Measurements from ENCODE around the gene PALLD. TPM values are rescaled to one million over a fixed set of nuclear protein-coding genes. Genes with fewer than 3 reads are reported as not detected.

Gene PALLD
- total and polyA plus RNA-seq, 2 of the 8 experiments (the other 6 are each of a cell fraction or from before 2014, with no cell fraction given): 10.5 to 25.0 TPM

GRCh38 chr4:168678751-168679366, 182.0 kb downstream of the PALLD start:
- Histone ChIP-seq H3K14ac (ENCODE audit: insufficient read length) (no peak overlapping the region), H3K9ac (replicated peaks in 1 of 4; ENCODE audit: extremely low read depth in 1 of 4, low read depth in 3 of 4, low read length in 3 of 4) (no peak overlapping the region), H3K23ac (ENCODE audit: insufficient read length) (no peak overlapping the region), H2BK20ac (ENCODE audit: low read length) (peak overlapping the region; percentile 21; the same call in 1 of the 2 replicates), H3K27ac (ENCODE audit: low read depth, low read length) (no peak overlapping the region), H3K79me2 (ENCODE audit: control insufficient read depth in 1 of 2, insufficient read depth in 2 of 2, low read length in 2 of 2) (no peaks in the 10 kb centered on the region), H4K8ac (ENCODE audit: extremely low read depth, insufficient read depth, low read length) (no peak overlapping the region), H3K23me2 (ENCODE audit: low read depth, low read length) (peaks cover 9% of the 10 kb centered on the region; the same call in 1 of the 2 replicates), H2BK12ac (ENCODE audit: low read depth, low read length) (peak overlapping the region; percentile 92; the same call in 1 of the 2 replicates), H2BK5ac (ENCODE audit: low read depth, low read length) (no peak overlapping the region), H4K5ac (ENCODE audit: insufficient read length, low read depth, low read length) (no peak overlapping the region), H3K4me3 (ENCODE audit: extremely low read depth in 1 of 4, insufficient read depth in 2 of 4, low read depth in 3 of 4, low read length in 4 of 4) (no peak overlapping the region), H2AK5ac (ENCODE audit: low read depth, low read length) (peak overlapping the region; percentile 88), H3K18ac (ENCODE audit: extremely low read depth, low read length) (no peak overlapping the region), H2BK15ac (ENCODE audit: low read length) (0 out of 2 replicates have a peak overlapping the region, but pooled peaks have one; percentile 81), H3K4ac (replicated peaks; ENCODE audit: insufficient read length, low read depth, low read length) (no peak overlapping the region), H3K4me2 (ENCODE audit: insufficient read depth in 1 of 2, low read depth in 2 of 2, low read length in 2 of 2) (no peak overlapping the region), H3K56ac (replicated peaks; ENCODE audit: insufficient read length, low read depth, low read length) (peak overlapping the region; percentile 79), H4K20me1 (replicated peaks in 1 of 2; ENCODE audit: control insufficient read depth in 1 of 2, insufficient read depth in 2 of 2, low read length in 2 of 2) (peaks cover 0 to 4% of the 10 kb centered on the region in 2 experiments), H3K4me1 (replicated peaks in 1 of 4; ENCODE audit: control insufficient read depth in 3 of 4, insufficient read depth in 4 of 4, low read length in 3 of 4) (no peaks in the 10 kb centered on the region; a peak in 1 of 7 replicates), H3K27me3 (replicated peaks in 1 of 4; ENCODE audit: control insufficient read depth in 3 of 4, extremely low read depth in 1 of 4, insufficient read depth in 3 of 4, low read length in 3 of 4) (no peaks in the 10 kb centered on the region), H2BK120ac (replicated peaks; ENCODE audit: low read depth, low read length) (no peak overlapping the region), H3K9me3 (ENCODE audit: insufficient read depth in 2 of 2, low read depth in 1 of 2, low read length in 1 of 2) (no peaks in the 10 kb centered on the region), H4K91ac (replicated peaks; ENCODE audit: insufficient read length, low read length) (peak overlapping the region; percentile 42), H2AFZ (ENCODE audit: low read length) (no peak overlapping the region), H3K36me3 (ENCODE audit: control insufficient read depth in 2 of 4, insufficient read depth in 4 of 4, low read length in 3 of 4) (no peaks in the 10 kb centered on the region; a peak in 1 of 8 replicates), H3K79me1 (ENCODE audit: low read depth, low read length) (no peaks in the 10 kb centered on the region; the same call in 1 of the 2 replicates)
- WGBS, 2 experiments (ENCODE audit: extremely low coverage in 1 of 2, insufficient coverage in 1 of 2, insufficient read length in 1 of 2, insufficient replicate concordance in 2 of 2, low coverage in 1 of 2, low lambda C conversion rate in 2 of 2, missing lambda C conversion rate in 1 of 2): 89% methylated on average over 7 of the region's 8 CpGs; no CpG with 5 or more reads in 1 of the 2 experiments
- no peak for DNase-seq (ENCODE audit: low read depth in 1 of 2, low spot score in 2 of 2)
- TF ChIP-seq RBBP5 (IDR thresholded peaks at IDR 0.05; ENCODE audit: borderline replicate concordance, low read depth, low read length): no peak
- no peak for FAIRE-seq
- POLR2A ChIA-PET (ENCODE audit: partially characterized antibody): no interaction called here
- CTCF ChIA-PET (ENCODE audit: partially characterized antibody): no interaction called here

Data from H1 (cell line).